ENCODE data around the gene ARHGEF9.

Gene ARHGEF9

GRCh38 chrX:63746715-63747114 lies 38.3 kb downstream of the ARHGEF9 start:
- DNase-seq (ENCODE audit: low spot score) = no peak
- no peak for TF ChIP-seq CTCF (IDR thresholded peaks at IDR 0.05; ENCODE audit: extremely low read depth, missing control alignments)

GRCh38 chrX:63746278-63746677 lies 38.7 kb downstream of the ARHGEF9 start:
- TF ChIP-seq CTCF (IDR thresholded peaks at IDR 0.05; ENCODE audit: extremely low read depth, missing control alignments) = no peak
- DNase-seq (ENCODE audit: low spot score) = peak; percentile 10

- TF ChIP-seq CTCF (IDR thresholded peaks at IDR 0.05; ENCODE audit: extremely low read depth, missing control alignments) = no peak
- DNase-seq (ENCODE audit: low spot score) = no peak
These were observed 40.1 kb downstream of the ARHGEF9 start for GRCh38 chrX:63744850-63745394.

GRCh38 chrX:63743596-63743995 lies 41.4 kb downstream of the ARHGEF9 start:
- DNase-seq (ENCODE audit: low spot score) = no peak
- no peak for TF ChIP-seq CTCF (IDR thresholded peaks at IDR 0.05; ENCODE audit: extremely low read depth, missing control alignments)

GRCh38 chrX:63740382-63740781 lies 44.6 kb downstream of the ARHGEF9 start:
- TF ChIP-seq CTCF (IDR thresholded peaks at IDR 0.05; ENCODE audit: extremely low read depth, missing control alignments) = no peak
- no peak for DNase-seq (ENCODE audit: low spot score)

GRCh38 chrX:63739885-63740284 lies 45.1 kb downstream of the ARHGEF9 start:
- DNase-seq (ENCODE audit: low spot score) = no peak
- TF ChIP-seq CTCF (IDR thresholded peaks at IDR 0.05; ENCODE audit: extremely low read depth, missing control alignments) = no peak

- DNase-seq (ENCODE audit: low spot score) = no peak
- no peak for TF ChIP-seq CTCF (IDR thresholded peaks at IDR 0.05; ENCODE audit: extremely low read depth, missing control alignments)
These were observed 46.3 kb downstream of the ARHGEF9 start for GRCh38 chrX:63738696-63739095.

Measured in GM20000 (cell line).